ENCODE measurements around the gene SAPCD1.
A peak's percentile ranks its signal among the peaks of the same experiment; 100 is the strongest.

SAPCD1 gene

GRCh38 chr6:31762356-31762755 is at the start of gene SAPCD1:
Gene SAPCD1, plus strand, starts transcription at chr6:31762656. Its CDS starts 399 bp downstream, at chr6:31763055.
- no peak for DNase-seq

- DNase-seq = no peak
Measured at GRCh38 chr6:31713465-31713864, 49.0 kb upstream of the SAPCD1 start.

- DNase-seq = no peak
Measured at GRCh38 chr6:31713991-31714684, 48.3 kb upstream of the SAPCD1 start.

- DNase-seq = peak; percentile 49
Measured at GRCh38 chr6:31715022-31715958, 47.2 kb upstream of the SAPCD1 start, which contains the start of gene LY6G6D. Gene LY6G6D, plus strand, starts transcription at chr6:31715348. Its CDS starts 8 bp downstream, at chr6:31715356.

- no peak for DNase-seq
Measured at GRCh38 chr6:31717499-31718222, 44.8 kb upstream of the SAPCD1 start.

GRCh38 chr6:31718265-31718664 is 44.2 kb upstream of the SAPCD1 start:
- no peak for DNase-seq

GRCh38 chr6:31719001-31719400 is 43.5 kb upstream of the SAPCD1 start:
- no peak for DNase-seq

GRCh38 chr6:31720196-31720770 is 42.2 kb upstream of the SAPCD1 start:
- DNase-seq = no peak

- no peak for DNase-seq
Measured at GRCh38 chr6:31721351-31722020, 41.0 kb upstream of the SAPCD1 start, which contains the start of gene LY6G6C. Gene LY6G6C, minus strand, starts transcription at chr6:31721746. Its CDS starts 67 bp downstream, at chr6:31721679.

- no peak for DNase-seq
Measured at GRCh38 chr6:31722173-31722572, 40.3 kb upstream of the SAPCD1 start.

- no peak for DNase-seq
Measured at GRCh38 chr6:31723245-31723979, 39.0 kb upstream of the SAPCD1 start, which contains the start of gene MPIG6B. Gene MPIG6B, plus strand, starts transcription at chr6:31723373. Its CDS starts 11 bp downstream, at chr6:31723384.

GRCh38 chr6:31723980-31724691 is 38.3 kb upstream of the SAPCD1 start:
- DNase-seq = no peak

GRCh38 chr6:31725502-31726350 is 36.7 kb upstream of the SAPCD1 start:
- DNase-seq = no peak

GRCh38 chr6:31727034-31727716 is 35.3 kb upstream of the SAPCD1 start:
- no peak for DNase-seq

- DNase-seq = no peak
Measured at GRCh38 chr6:31727717-31728671, 34.5 kb upstream of the SAPCD1 start.

- DNase-seq = no peak
Measured at GRCh38 chr6:31728767-31729514, 33.5 kb upstream of the SAPCD1 start, which contains the start of gene DDAH2. Gene DDAH2, minus strand, starts transcription at chr6:31729299. Its CDS starts 138 bp downstream, at chr6:31729161.

- peak; percentile 94 for DNase-seq
Measured at GRCh38 chr6:31729515-31729978, 32.9 kb upstream of the SAPCD1 start.

Measured in right hindlimb (tissue), 1 donor.